CD4-positive, alpha-beta T cell treated with Interleukin-4 for 4 hours (primary cell): Measurements from ENCODE around the gene PLAA.

Experiments
- DNase-seq: peaks from one replicate; pipeline ENCODE4 v3.0.0-alpha.2; 2020

PLAA gene

DNA sequence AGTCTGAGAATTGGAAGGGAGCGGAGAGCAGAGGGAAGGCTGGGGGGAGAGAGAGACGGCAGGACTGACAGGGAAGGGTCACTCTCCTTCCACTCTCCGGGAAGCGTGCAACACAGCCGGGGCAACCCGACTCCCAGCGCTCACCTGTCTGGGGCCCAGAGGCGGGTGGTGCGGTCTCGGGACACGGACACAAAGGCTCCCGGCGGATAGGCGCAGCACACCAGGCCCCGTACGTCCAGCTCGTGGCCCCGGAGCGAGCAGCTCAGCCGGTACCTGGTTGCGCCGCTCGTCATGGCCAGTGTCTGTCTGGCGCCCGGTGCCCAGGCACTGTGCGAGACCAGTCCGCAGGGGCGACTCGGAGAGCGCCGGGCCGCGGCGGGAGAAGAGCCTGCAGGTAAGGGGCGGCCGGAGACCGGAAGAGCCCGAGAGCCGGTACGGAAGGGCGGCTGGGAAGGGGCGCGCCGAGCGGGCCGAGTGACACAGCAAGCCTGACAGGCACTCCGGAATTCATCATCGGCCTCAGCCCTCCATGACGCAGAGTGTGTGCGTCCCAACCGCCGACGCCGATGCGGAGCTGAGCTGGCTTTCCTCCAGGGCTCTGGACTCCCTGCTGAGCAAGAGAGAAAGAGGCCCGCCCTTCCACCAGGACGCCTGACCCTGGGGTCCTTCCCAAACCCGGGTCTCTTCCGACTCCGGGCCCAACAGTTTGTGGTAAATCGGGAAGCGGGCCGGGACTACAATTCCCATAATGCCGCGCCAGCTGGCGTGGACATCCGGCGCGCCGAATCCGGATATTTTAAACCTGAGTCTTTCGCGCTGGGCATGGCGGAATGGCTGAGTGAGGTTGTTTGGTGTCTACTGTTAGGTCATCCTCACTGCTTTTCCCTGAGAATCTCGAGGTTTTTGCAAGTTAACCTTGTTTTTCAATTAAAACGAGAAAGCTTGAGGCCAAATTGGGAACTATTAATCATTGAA is at the start of gene PLAA:
PLAA (minus strand) TSS at position 490 of the 975 bp plus-strand sequence; CDS start at position 293, 197 bp downstream.
- DNase-seq, result peak; percentile 81

DNA sequence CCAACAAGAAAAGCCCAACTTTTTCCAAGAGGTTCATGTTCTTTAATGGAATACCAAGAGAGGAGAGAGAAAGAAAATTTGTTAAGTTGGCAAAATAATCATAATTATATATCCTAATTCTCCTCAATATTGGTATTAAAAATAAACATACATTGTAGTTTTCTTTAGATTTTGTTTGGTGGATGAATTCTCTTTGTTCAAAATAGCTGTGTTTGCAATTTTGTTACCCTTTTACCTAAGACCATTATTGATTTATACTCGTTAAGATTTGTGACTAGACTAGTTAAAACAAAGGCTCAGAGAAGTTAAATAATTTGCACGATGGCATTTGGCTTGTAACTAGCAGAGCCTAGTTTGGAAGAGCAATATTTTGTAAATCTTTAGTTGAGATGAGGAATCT is 48.8 kb upstream of the PLAA start:
- no peak for DNase-seq

DNA sequence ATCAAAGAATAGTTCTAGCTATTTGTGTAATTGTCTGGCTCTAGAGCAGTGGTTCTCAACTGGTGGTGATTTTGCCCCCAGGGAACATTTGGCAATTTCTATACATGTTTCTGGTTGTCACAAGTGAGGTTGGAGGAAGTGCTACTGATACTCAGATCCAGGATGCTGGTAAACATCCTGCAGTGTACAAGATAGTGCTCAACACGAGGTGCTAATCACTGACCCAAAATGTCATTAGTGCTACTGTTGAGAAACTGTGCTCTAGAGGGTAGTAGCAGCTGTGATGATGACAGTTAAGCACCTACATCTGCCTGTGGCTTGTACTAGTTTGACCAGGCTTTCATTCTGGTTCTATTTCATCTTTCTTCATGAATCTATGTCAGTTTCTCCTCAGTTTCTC is 36.3 kb upstream of the PLAA start:
- DNase-seq, result no peak

DNA sequence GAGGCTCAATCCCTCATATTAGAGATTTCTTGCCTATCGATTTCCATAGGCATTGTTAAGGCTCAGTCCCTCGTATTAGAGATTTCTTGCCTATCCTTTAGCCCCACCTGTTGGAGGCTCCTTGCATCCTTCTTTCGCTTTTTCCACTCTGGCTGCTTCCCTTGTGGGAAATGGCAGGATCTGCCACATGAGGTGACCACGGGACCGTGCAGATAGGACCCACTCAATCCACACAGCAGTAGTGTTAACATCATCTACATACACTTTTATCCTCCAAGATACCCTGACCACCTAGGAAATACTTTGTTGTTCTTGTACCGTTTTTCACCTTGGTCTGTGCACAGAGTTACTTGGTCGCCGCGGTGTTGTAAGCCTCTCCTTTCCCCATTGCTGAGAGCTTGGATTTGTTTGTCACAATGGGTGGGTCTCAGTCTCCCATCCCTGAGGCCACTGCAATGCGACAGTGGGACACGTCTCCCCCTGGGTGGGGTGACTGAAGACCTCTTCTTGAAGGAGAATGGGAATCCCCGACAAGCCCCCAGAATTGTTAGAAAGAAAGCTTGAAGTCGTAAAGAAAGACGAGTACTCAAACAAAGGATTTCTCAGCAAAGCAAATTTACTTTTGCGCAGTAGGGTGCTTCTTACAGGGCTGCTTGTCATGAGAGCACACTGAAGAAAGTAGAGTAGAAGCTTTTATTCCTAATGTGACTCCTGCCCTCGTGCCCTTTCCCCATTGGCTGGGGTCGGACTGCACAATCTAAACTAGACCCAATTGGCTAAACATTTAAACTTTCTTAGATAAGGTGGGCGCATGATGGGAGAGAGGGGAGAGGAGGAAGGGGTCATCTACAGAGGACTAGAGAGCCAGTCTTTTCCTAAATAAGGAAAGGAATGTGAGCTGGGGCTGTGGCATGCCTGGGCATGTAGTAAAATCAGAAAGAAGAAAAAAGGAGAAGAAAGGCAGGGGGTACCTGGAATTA is 29.0 kb upstream of the PLAA start:
- peak; percentile 11 for DNase-seq

DNA sequence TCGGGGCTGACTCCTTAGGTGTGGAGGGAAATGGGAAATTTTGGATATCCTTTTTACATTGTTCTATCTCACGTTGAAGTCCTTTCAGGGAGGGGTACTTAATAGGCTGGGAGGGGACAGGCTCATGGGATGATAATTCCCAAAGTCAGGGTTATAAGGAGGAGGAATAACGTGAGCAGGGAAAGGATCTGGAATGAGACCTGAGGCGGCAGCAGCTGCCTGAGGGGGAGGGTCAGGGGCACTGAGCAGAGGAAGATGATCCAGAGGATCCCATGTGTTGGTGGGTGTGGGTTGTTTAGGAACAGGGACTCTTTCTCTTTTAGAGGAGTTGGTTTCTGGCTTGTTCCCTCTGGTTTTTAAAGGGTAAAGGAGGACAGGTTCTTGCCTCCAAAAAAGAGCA is 27.9 kb upstream of the PLAA start:
- DNase-seq, result no peak

DNA sequence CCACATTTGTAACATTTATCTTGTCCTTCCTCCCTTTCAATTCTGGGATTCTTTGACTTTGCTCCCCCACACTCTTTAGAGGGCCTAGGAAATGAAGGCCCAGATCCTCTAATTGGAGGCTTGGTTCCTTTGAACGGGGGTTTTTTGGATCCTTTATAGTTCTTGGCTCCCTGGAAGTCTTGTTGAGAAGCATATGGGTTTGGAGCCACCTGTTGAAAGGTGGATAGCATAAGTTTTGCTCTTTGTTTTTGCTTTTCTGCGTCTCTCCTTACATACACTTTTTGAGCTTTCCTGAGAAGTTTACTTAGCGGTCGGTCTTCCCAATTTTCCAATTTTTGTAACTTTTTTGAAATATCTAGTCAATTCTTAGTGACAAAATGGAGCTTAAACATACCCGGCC is 26.9 kb upstream of the PLAA start:
- no peak for DNase-seq

DNA sequence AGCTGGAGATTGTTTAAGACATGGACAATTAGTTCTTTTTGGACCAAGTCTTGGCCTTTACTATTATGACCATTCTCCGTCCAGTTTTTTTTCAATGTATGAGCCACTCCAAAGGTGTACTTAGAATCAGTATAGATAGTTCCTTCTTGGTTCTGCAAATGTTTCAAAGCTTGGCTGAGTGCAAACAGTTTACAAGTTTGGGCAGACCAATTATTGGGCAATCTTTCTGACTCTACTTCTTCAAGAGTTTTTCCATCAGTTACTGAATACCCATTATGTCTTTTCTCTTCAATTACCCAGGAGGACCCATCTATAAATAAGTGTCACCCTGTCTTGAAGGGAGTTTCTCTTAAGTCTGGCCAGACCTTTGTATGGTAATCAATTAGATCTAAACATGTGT is 24.7 kb upstream of the PLAA start:
- no peak for DNase-seq

DNA sequence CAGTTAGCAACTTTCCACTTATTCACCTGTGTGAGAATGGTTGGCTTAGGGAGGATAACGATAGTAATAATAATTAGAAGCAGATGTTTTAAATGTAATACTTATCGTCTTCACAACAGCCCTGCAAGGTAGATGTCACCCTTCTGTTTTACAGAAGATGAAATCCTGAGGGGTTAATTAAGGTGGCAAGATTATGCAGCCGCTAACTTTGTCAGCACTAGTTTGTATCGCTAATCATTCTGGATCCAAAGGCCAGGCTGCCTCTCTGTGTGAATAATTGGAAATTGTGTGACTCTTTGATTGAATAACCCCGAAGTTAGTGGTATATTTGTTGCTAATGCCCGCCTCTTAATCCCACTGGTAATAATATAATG is 9.8 kb upstream of the PLAA start:
- DNase-seq, result no peak

DNA sequence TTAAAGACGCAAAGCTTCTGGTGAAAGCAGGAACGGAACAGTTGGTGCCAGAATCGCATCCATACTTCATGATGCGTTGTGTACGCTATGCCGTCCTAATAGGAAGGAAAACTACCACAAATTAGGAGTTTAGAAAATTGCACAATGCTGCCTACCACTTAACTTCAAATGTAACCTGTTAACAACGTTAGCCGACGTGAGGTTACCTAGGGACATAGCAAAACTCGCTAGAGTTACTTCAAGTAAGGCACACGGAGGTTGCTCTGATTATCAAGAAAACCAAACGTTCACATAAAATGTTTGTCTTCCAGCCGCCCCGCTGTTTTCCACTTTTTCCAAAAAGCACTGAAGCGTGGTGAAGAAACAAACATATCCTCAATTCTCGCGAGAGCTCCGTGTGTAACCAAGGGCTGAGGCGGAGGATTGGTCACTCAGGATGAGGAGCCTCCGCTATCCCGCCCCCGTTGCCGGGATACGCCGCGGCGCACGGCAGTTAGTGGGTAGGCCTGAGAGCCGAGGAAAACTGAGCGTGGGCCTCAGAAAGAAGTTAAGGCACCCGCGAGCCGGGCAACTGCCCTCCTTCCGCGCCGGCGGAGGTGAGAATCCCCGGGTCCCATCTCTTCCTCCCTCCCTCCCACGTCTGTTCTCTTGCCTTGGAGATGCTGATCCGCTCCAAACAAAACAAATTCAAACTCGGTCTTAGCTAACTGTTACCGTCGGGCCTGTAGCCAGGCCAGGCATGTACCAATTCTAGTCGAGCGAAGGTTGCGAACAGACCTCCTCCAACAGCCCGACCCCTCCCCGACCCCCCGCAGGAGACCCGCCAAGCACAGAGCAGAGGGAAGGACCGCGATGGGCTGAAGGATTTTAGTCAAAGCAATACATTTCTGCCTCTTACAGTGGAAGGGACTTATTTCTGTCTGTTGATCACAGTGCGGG is 9.1 kb upstream of the PLAA start, which contains the start of gene IFT74:
IFT74 (plus strand) TSS at position 492 of the 939 bp plus-strand sequence. CDS start 5,556 bp downstream, outside the sequence.
- DNase-seq, result peak; percentile 95

DNA sequence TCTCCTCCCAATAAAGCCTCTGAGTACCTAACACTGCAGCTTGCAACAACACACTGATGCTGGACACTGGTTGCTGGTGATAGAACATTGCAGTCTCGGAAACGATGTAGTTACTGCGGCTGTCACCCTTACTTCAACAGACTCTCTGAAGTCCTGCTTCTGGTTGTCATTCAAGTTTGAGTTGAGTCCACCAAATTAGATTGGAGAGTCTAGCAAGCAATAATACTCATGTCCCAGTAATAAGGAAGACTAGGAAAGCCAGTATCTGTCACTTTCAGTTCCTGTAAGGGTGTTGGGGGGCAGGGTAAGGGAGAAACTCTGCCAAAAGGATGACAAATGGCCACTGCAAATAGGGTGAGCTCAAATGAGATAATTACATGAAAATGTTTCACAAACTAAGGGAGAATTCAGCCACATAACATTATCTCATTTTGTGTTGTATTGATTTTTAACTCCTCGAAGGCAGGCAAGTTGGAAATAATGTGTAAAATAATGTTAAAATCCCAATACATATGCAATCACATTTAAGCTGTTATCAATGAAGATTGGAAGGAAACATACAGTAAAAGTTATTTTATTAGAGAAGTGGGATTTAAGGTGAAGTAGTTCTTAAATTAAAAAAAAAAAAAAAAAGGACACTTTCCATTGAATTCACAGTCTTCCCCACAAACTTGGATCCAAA is 8.3 kb upstream of the PLAA start:
- no peak for DNase-seq

DNA sequence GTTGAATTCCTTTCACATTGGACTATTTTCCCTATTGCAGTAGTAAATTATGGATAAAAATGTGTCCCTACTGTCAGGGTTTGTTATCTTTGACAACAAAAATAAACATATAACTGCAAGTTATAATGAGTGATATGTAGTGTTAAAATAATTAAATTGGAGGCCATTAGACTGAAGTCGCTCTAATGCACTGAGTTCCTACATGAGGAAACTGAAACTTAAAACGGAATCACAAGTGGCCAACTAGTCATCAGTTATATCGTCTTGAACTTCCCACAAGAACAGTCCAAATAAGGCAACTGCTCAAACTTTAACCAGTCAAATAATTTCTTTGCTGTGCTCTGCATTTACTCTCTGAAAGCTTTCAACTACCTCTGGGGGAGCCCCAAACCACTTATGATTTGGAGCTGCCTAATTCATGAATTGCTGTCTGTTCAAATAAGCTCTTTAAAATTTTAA is 7.0 kb upstream of the PLAA start:
- DNase-seq, result peak; percentile 38

DNA sequence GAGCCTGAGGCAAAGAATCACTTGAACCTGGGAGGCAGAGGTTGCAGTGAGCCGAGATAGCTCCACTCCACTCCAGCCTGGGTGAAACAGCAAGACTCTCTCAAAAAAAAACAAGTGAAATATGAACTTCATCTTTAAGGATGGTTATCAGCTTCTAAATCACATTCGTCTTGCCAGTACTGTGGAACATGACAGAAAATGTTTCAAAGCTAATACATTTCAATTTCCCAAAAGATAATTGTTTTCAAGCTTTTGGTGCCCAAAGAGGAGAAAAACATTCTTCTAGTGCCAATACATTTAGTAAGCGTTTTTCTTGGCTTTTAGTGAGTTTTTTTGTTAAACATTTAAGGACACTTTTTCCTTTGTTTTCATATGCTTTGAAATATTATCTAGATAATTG is 4.8 kb upstream of the PLAA start:
- DNase-seq, result no peak

DNA sequence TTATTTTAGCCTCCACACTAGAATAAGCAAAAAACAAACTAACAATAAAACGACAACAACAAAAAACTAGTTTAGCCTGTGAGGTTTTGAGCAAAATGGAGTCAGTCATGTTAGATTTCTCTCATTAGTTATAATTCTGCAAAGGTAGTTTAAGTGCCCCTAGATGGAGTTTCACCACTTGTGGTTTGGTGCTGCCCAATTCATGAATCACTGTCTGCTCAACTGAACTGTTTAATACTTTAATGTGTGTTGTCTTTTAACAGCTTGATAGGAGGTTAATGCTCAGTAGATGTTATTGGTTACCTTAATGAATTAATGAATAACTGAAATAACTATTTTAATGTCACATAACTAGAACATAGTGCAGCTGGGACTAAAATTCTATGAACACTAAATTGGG is 3.5 kb upstream of the PLAA start:
- DNase-seq, result no peak

DNA sequence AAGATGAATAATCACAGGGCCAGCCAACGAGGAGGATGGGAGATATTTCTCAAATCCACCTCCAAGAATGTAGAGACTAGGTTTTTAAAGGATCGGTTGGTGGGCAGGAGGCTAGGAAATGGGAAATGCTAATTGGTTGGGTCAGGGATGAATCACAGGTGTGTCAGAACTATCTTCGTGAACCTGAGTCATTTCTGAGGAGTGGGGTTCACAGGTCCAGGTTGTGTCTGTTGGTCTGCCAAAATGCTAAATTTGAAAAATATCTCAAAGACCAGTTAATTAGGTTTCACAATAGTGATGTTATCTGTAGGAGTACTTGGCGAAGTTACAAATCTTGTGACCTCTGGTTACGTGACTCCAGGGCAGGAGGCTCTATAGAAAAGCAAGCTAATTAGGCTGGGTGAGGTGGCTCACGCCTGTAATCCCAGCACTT is 2.6 kb upstream of the PLAA start:
- no peak for DNase-seq

DNA sequence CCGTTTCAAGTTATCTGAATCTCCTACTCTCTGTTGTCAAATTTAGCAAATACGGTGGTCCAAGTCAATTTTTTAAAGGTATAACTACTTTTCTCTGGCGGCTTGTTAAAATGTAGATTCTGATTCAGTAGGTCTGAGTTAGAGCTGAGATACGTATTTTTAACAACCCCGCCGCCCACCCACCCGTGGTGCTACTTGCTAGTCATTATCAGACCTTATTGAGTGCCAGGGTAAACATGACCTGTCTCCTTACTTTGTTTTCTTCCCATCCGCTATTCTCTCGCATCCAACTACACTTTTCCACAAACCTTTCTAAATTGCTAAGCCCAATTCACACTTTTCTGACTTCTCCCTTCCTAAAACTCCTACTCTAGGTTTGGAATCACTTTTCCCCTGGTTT is 694 bp upstream of the PLAA start:
- no peak for DNase-seq

DNA sequence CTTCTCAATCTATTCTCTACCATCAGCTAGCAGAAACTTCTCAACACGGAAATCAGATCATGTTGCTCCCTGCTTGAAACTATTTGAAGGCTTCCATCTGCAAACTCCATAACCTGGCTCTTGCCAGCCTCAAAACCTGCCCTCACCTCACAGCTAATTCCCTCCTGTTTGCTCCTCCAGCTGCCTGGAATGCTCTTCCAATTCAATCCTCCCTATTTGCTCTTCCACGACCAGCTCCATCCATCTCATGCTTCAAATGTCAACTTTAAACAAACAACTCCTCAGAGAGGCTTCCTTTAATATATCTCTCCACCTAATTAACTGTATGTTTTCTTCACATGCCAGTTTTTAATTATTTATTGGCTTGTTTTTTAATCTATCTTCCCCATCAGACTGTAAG is 1.5 kb downstream of the PLAA start:
- no peak for DNase-seq

DNA sequence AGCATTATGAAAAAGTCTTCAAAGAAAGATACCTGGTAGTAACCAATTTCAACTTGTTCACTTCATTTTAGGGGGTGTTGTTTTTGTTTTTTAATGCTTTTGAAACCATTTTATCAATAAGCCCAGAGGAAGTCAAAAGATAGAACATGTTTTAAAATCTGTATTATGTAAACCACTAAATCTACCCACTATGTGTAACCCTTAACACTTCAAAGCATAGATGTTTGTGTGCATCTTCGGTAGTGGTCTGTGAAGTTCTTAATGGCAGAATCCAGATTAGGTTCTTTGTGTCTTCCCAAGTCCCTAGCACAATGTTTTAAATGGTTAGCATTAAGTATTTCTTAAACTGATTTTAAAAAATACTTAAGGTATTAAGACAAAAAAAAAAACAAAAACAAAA is 6.3 kb downstream of the PLAA start:
- no peak for DNase-seq

DNA sequence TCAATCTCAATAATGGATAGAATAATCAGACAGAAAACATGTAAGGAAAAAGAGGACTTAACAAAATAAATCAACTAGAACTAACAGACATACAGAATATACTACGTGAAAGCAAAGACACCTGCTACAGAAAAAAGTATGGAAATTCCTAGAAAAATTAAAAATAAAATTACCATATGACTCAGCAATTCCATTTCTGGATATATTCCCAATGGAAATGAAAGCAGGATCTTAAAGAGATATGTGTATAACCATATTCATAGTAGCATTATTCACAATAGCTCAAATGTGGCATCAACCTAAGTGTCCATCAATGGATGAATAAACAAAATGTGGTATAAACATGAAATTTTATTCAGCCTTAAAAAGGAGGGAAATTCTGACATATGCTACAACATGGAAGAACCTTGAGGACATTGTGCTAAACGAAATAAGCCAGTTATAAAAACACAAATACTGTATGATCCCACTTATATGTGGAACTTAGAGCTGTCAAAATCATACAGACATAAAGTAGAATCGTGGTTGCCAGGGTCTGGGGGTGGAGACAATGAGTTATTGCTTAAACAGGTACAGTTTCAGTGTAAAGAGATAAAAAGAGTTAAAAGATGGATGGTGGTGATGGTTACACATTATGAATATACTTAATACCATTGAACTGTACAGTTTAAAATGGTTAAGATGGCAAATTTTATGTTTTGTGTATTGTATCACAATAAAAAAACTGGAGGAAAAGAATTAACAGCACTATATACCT is 6.9 kb downstream of the PLAA start:
- no peak for DNase-seq

DNA sequence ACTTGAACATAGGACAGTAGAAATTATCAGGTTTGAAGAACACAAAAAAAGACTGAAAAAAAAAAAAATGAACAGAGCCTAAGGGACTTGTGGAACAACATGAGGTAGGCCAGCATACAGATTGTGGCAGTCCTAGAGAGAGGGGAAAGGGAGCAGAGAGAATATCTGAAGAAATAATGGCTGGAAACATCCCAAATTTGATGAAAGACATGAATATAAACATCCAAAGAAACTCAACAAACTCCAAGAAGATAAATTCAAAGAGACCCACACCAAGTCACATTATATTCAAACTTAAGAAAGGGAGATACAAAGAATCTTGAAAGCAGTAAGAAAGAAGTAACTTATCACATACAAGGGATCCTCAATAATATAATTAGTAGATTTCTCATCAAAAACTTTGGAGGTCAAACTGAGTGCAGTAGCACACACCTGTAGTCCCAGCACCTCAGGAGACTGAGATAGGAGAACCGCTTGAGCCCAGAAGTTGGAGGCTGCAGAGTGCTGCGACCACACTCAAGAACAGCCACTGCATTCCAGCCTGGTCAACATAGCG is 9.1 kb downstream of the PLAA start:
- no peak for DNase-seq

DNA sequence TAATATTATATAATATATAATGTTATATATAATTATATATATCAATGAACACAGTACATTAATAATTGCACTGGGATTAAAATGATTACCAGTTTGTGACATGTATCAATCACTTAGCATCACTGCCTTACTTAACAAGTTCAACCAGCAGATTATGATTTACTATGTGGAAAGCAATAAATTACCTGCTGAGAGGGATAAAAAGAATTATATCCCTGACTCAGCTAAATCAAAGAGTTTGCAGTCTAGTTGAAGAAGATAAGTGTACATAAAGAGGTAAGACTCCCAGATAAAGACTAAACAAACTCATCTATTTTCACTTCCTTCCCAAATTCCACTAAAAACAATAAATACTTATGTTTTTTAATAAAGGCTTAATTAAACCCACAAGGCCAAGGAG is 11.2 kb downstream of the PLAA start:
- no peak for DNase-seq
